Midbrain (tissue), 1 donor: Measurements from ENCODE around the gene ASIC5.
"Not testable (repeated sequence)": the region's sequence is repeated elsewhere in the genome, so short reads cannot be mapped to it uniquely, and the experiment has no call there.

Source experiments
- DNase-seq: peaks from one replicate; lab custom pipeline; 2025; lab: John Stamatoyannopoulos, UW

The ASIC5 gene, protein sequence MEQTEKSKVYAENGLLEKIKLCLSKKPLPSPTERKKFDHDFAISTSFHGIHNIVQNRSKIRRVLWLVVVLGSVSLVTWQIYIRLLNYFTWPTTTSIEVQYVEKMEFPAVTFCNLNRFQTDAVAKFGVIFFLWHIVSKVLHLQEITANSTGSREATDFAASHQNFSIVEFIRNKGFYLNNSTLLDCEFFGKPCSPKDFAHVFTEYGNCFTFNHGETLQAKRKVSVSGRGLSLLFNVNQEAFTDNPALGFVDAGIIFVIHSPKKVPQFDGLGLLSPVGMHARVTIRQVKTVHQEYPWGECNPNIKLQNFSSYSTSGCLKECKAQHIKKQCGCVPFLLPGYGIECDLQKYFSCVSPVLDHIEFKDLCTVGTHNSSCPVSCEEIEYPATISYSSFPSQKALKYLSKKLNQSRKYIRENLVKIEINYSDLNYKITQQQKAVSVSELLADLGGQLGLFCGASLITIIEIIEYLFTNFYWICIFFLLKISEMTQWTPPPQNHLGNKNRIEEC

DNA sequence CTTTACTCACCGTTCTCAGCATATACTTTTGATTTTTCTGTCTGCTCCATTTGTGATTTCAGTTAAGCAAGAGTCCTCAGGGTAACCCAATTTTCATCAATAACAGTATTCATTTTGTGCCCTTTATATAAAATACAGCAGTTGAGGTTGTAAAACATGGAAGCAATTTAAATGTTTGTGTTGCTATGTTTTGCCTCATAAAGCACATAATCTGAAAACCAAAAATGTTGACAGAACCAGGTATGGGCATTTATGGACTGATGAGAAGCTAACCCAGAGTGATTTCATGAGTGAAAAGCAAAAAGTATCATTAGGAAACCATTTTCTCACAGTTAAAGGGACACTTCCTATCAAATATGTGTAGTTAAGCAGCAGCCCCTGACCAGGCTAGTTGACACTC, at the start of gene ASIC5:
TSS of gene ASIC5 (minus strand) at position 101 of the 400 bp plus-strand sequence. CDS start at position 50, 51 bp downstream.
- no peak for DNase-seq

DNA sequence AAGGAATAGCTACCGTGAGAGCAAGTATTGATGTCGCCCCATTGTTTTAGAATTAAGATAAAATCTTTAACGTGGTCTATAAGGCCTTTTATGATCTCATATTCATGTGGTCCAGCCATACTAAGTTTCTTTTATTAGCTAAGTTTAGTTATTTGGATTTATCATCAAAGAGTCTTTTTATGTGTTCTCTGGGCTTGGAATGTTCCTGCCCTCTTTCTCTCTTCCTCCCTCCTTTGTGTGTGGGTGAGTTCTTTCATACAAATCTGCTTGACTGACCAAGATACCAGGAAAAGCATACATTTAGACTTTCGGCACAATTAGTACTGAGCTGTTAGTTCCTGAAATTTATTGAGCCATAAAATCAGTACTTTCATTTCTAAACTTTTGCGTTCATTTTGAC, 48.7 kb upstream of the ASIC5 start:
- no peak for DNase-seq

DNA sequence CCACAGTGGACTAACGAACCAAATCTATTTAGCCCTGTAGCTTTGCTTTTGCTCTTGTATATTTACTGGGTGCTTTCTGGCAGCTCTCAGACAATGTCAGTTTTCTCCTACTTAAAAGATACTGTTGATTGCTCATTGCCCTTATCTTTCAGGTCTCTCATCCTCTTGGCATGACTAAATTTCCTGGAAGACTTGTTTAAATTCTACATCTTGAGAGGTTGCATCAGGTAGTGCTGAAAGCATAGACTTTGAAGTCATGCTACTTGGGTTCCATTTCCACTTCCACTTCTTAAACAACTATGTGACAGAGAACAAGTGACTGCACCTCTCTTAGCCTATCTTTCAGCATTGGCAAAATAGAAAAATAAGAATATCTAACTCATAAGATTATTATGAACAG, 45.8 kb upstream of the ASIC5 start:
- no peak for DNase-seq

DNA sequence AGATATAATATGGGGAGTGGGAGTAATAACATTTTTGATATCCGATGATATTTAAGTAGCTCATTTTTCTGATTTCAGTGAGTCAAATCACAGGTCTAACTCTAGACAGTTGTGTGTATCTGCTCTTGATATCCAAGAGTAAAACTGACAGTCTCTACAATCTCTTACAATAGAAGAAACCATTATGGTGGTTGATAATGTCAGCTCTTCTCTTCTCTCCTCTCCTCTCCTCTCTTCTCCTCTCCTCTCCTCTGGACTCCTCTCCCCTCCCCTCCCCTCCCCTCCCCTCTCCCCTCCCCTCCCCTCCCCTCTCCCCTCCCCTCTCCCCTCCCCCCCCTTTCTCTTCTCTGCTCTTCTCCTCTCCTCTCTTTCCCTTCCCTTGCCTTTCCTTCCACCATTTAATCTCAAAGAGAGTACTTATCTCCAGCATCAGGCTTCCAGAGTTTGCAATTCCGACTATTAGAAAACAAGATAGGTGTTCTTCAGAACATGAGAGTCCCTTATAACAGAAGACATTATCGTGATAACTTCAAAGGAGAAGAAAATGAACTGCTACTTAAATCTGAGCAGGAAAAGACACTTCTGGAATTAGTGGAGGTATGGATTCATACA, 43.6 kb upstream of the ASIC5 start:
- DNase-seq, result no peak

DNA sequence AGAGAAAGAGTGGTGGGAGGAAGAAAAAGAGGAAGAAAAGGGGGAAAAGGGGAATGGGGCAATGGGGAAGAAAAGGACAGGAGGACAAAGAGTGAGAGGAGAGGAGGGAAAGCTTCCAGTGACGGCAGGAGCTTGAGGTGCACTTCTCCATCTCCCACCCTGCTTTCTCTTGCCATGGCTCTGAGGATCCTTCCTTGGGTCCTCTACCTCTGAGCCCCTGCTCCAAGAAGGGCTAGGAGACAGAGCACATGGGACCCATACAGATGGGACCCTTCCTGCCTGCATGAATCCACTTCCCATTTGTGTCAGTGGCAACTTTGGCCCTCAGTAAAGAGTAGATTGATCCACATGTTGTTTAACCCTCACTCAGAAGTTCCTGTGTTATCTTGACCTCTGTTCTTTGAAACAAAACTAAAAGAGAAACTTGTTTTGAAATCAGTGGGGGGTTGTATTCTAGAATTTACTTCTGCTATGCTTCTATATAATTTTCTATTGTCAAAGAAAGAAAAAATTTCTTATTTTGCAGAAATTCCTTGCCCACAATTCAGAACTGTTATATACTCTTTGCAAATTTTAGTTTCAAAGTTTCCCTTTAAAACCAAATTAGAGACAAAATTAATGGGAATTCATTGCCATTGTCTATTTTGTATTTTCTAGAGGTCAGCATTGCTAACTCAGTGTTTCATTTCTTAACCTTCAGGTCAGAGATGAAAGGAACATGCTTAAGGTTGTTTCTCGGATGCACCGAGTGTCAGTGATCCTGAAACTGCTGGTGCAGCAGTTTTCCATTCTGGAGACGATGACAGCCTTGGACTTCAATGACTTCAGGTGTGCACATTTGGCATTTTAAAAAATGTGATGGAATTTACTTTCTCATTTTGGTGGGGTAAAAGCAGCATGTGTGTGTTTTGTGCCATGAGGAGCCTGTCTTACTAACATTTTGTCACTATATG, 42.4 kb upstream of the ASIC5 start:
- no peak for DNase-seq

DNA sequence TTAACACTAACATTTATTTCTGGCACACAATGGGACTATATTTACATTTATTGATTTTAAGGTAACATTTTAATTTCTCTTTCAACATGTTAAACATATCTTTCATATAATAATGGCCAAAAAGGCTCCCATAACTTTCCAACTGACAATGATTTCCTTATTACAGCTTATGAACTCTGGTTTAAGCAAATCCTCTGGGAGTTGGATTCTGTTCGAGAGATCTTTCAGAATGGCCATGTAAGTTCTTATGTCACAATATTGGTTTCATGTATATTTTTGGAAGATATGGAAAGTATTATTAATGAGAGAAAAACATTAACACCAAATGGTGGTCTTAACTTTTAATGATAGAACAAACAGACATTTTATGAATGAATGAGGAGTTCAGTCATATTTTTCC, 41.5 kb upstream of the ASIC5 start:
- DNase-seq, result no peak

DNA sequence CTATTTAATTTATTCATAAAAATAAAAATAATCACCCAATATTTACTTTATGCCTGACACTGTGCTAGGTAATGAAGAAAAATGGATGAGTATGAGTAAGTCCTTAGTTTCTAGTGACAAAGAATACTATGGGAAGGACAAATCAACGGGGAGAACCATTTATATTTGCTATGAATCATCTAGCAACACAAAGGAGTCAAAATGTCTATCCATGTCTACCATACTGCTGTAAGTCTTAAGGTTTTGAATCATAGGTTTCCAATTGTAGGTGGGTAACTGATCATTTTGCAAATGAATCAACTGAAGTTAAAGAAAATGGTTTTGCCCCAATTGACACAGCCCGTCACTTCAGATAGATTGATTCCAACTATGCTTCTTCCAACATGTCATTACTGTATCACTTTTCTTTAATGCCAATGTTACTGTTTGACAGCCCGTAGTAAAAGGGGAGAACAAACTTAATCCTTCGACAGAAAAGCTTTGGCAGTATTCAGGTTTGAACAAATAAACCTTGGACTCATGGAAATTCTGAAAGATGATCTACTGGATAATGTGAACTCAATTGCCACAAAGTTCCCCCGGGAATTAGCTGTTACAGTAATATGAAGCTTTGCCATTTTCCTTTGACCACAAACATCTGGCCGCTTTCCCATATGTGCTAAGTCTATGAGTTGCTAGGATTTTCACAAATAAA, 40.6 kb upstream of the ASIC5 start:
- no peak for DNase-seq

DNA sequence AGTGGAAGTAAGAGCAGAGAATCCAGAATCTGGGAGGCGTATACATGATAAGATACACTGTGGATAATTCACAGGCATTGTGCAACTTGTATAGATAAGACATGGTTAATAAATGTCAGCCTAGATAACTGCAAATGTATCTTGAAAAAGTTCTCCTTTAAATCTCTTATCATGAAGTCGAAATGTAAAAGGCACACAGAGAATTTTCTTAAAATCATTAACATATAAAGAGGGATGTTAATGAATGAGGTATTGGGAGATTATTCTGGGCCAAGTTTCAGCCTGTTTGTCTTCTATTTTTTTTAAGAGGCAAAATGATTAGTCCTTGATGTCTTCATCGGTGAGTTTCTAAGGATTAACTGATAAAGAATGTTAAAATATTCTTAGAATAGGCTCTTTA, 38.3 kb upstream of the ASIC5 start:
- DNase-seq, result no peak

DNA sequence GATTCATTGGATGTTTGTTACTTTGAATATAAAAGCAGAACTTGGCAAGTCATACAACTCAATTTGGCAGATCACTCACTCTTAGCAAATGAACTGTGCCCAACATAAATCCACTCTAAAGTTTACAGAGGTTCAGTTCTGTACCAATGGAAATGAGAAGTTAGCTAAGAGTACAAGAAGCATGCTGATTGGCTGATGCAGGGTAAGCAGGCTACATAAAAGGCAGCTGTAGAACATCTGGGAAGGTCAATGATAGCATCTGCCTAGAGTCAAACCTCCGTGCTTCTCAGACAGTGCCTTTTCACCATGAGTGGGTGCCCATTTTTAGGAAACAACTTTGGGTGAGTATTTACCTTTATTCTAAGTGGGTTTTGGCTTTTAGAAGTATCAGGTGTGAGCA, 37.4 kb upstream of the ASIC5 start, which contains the start of gene TDO2:
TSS of gene TDO2 (plus strand) at position 244 of the 400 bp plus-strand sequence. CDS start at position 307, 63 bp downstream.
- no peak for DNase-seq

DNA sequence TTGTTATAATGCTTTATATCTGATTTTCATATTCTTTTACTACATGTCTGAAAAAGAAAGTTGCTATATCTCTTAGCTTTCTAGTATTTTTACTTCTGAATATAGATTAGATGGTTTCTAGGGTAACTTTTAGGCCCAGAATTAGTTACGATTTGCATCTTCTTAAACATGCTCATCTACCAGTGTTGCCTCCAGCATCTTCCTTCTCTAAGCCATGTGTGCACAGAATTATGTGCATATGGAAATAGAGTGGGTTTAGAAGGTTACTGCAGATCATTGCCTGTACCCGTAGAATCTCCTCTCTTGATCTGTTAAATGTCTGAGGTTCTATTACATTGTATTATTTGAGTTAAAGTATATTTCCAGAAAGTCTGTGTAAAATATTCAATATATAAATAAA, 34.9 kb upstream of the ASIC5 start:
- no peak for DNase-seq

DNA sequence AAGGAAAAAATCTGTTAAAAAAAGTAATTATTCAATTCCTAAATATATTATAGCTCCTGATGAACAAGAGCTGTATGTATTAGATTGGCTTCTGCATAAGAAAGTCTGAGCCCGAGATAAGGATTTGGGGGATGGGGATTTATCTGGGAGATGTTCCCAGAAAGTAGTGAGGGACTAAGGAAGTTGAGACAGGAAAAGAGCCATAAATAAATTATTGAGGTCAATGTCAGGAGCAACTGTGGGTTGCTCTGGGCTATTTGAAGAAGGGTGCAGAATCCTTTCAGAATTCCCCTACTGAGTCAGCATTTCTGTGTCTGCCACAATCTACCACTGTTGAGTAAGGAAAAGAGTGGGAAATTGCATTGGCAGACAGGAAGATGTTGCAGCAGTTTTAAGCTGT, 34.3 kb upstream of the ASIC5 start:
- DNase-seq, result no peak

DNA sequence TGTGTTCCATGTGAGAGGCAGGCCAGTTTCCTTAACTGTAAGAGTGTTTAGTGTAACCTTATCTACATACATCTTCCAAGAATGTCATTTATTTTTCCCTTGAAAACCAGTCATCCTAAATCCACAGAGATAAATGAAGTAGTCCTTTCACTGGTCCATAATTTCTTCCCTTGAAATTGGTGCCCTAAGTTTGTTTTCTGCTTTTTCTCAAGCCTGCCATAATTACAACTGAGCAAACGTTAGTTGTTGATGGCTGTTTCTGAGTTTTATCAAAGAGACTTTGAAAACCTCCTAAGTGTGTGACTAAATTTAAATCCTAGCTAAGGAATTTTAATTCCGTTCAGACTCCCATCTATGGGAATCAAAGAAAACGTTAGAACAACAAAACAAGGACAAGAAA, 33.8 kb upstream of the ASIC5 start:
- no peak for DNase-seq

DNA sequence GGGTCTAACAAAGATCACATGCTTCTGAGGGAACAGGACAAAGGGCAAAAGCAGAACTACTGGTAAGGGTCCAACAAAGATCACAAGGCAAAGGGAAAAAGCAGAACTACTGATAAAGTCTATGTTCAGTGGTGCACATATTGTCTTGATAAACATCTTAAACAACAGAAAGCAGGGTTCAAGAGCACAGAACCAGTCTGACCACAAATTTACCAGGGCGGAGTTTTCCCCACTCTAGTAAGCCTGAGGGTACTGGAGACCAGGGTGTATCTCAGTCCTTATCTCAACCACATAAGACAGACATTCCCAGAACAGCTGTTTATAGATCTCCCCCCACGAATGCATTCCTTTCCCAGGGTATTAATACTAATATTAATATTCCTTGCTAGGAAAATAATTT, 32.3 kb upstream of the ASIC5 start:
- not testable (repeated sequence) for DNase-seq

DNA sequence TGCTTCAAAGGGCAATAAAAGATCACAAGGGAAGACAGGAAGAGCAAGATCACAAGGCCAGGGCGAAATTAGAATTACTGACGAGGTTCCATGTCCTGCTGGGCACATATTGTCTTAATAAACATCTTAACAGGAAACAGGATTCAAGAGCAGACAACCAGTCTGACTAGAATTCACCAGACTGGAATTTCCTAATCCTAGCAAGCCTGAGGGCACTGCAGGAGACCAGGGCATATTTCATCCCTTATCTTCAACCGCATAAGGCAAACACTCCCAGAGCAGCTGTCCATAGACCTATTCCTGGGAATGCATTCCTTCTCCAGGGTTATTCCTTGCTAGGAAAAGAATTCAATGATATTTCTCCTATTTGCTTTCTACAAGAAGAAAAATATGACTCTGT, 25.0 kb upstream of the ASIC5 start:
- DNase-seq, result no peak

DNA sequence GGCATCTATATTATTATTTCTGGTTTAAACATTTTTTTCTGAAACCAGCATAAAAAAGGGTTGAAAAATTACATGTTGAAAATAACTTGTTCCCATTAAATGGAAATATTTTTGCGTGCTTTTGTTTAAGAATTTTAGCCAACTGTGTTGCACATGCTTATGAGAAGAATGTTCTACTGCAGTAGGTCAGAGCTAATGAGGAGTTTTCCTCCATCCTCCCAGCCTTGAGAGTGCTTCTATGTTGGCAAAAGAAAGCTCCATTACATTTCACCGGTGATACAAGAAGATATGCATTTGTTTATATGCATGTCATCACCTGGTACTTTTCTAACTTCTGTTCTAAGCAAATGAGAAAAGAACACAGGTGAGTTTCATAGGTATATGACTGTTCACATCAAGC, 23.9 kb upstream of the ASIC5 start:
- no peak for DNase-seq

DNA sequence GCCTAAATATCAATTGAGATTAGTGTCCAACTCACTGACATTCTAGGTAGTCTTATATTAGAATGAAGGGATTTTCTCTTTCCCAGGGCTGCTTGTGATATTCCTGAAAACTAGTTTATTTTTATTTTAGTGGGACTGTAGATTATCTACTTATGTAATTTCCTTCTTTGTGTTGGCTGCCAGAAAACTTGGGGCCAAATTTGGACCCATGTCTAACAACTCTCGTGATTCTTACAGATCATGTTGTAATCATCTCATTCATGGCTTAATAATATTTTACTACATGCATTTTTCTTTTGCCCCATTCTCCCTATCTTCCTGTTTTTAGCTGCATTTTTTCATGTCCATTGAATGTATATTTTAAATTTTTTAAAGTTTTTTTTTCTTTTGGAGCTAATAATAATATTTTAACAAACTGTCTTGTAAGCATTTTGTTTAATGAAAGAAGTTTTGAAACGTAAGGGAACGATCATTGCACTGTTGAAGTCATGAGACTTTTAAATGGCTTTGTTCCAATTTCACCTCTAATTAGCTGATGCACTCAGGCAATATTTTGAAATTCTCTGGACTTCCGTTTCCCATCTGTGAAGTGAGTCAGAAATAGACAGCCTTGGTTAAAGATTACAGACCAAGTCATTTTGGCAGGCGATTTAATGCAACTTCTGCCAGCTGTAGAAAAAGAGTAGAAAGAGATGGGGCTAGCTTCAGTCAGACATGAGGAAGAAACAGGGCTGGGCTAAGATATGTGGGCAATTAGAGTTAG, 23.1 kb upstream of the ASIC5 start:
- no peak for DNase-seq

DNA sequence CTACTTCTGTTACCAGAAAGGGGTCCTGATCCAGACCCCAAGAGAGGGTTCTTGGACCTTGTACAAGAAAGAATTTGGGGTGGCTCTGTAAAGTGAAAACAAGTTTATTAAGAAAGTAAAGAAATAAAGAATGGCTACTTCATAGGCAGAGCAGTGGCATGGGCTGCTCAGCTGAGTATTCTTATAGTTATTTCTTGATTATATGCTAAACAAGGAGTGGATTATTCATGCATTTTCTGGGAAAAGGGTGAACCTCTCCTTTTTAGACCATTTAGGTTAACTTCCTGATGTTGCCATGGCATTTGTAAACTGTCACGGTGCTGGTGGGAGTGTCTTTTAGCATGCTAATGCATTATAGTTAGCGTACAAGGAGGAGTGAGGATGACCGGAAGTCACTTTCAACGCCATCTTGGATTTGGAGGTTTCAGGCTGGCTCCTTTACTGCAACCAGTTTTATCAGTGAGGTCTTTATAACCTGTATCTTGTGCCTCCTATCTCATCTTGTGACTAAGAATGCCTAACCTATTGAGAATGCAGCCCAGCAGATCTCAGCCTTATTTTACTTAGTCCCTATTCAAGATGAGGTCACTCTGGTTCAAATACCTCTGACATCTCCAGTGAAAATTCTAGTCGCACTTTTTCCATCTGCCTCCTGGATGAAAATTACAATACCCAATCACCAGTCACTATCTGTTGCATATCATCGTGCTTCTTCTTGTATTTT, 21.9 kb upstream of the ASIC5 start:
- DNase-seq, result no peak

DNA sequence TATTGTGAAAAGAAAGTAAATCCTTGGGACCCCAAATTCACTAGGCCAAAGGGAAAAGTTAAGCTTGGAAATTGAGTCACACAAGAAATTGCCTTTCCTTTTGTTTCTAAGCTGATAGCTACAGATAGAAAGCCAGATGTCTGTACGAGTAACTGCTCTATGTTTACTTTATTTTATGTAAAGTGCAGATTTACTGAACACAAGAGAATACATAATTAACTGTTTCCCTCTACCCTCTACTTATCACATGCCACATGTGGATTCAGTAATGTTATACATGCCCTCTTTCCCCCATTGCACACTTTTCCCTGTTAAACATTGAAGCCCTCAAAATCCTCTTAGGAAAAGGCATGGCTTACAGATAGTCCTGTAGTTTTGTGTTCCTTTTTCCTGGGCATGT, 21.0 kb upstream of the ASIC5 start:
- no peak for DNase-seq

DNA sequence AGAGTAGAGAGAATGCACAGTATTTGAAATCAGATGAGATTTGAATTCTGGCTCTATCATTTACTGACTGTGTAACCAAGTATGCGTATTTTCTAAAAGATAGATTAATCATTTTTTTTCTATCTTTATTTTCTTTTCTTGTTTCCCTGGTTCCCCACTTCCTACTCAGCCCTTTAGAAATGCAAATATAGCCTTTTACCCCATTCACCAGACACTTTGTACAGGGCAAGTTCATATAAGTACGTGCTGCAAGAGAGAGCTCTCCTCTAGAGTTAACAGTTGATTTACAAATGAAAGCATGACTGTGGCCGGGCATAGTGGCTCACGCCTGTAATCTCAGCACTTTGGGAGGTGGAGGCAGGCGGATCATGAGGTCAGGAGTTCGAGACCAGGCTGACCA, 19.6 kb upstream of the ASIC5 start:
- no peak for DNase-seq

DNA sequence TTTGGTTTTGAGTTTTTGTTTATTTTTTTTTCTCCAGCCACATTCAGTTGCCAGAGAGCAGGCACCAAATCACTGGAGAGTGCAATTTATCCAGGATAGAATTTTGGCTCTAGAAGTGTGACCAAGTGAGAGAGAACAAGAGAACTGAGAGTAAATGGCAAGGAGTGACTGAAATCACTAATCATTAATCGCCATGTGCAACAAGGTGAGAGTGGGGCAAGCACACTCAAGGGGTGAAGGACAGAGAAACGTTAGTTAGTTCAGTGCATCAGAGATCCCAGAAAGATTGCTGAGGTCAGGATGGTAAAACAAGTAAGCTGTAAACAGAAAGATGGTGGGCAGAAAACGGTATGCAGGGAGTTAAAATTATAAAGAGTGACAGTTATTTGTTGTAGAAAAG, 17.8 kb upstream of the ASIC5 start:
- no peak for DNase-seq
